HG02884 (cell line): ENCODE data around the gene AFF2.

ENCODE experiments used
- ATAC-seq: cut with Tn5 transposase; IDR thresholded peaks from one replicate; pipeline ENCODE4 v1.9.1; 2021; ENCODE audit warnings: mild to moderate bottlenecking, moderate library complexity; ENCODE audit not compliant: unreplicated experiment

The AFF2 gene

GRCh38 chrX:148813967-148814366 lies 313.6 kb downstream of the AFF2 start:
- no peak for ATAC-seq

- ATAC-seq: no peak
These were observed 315.0 kb downstream of the AFF2 start for GRCh38 chrX:148815218-148815961.

GRCh38 chrX:148823986-148824385 lies 323.6 kb downstream of the AFF2 start:
- ATAC-seq: no peak

GRCh38 chrX:148825696-148826095 lies 325.3 kb downstream of the AFF2 start:
- no peak for ATAC-seq

- ATAC-seq: no peak
These were observed 336.3 kb downstream of the AFF2 start for GRCh38 chrX:148836741-148837140.

- no peak for ATAC-seq
These were observed 350.2 kb downstream of the AFF2 start for GRCh38 chrX:148850631-148851030.

GRCh38 chrX:148854306-148854705 lies 353.9 kb downstream of the AFF2 start:
- no peak for ATAC-seq

- ATAC-seq: no peak
These were observed 356.1 kb downstream of the AFF2 start for GRCh38 chrX:148856505-148856904.

GRCh38 chrX:148865277-148866210 lies 365.1 kb downstream of the AFF2 start:
- ATAC-seq: no peak

GRCh38 chrX:148867596-148867995 lies 367.2 kb downstream of the AFF2 start:
- no peak for ATAC-seq

- no peak for ATAC-seq
These were observed 371.2 kb downstream of the AFF2 start for GRCh38 chrX:148871422-148872160.

GRCh38 chrX:148872161-148872535 lies 371.7 kb downstream of the AFF2 start:
- no peak for ATAC-seq

GRCh38 chrX:148872881-148873280 lies 372.5 kb downstream of the AFF2 start:
- ATAC-seq: no peak

- no peak for ATAC-seq
These were observed 374.3 kb downstream of the AFF2 start for GRCh38 chrX:148874636-148875246.

GRCh38 chrX:148878371-148878770 lies 378.0 kb downstream of the AFF2 start:
- ATAC-seq: no peak

- ATAC-seq: no peak
These were observed 384.8 kb downstream of the AFF2 start for GRCh38 chrX:148885203-148885602.

GRCh38 chrX:148893395-148893794 lies 393.0 kb downstream of the AFF2 start:
- no peak for ATAC-seq

GRCh38 chrX:148902581-148902980 lies 402.2 kb downstream of the AFF2 start:
- no peak for ATAC-seq

GRCh38 chrX:148903176-148903575 lies 402.8 kb downstream of the AFF2 start:
- no peak for ATAC-seq

GRCh38 chrX:148904421-148905111 lies 404.1 kb downstream of the AFF2 start:
- ATAC-seq: no peak
